Heart right ventricle (tissue), 16 donors: ENCODE measurements around the gene DNAJB2. TPM values are rescaled to one million over a fixed set of nuclear protein-coding genes. Genes with fewer than 3 reads are reported as not detected.

Experiments used
- ATAC-seq, 8 donors: fragments of 200-7000 bp; cut with Tn5 transposase; one replicate each; pipeline ENCODE4 v1.9.1; 2020; ENCODE audit warnings: mild to moderate bottlenecking in 8 of 8, moderate library complexity in 8 of 8, moderate number of reproducible peaks in 1 of 8
- DNase-seq, 2 donors: peaks; one replicate each; pipeline ENCODE4 v3.0.0-alpha.2; 2020
- H3K27ac ChIP-seq, 10 donors: fragments of 200-600 bp; sonication (generic) in 2 of 10; one replicate each; pipeline versions ENCODE4 v1.5.0 to v1.8.0; 2020 to 2022; ENCODE audit warnings: mild to moderate bottlenecking in 3 of 10
- H3K27me3 ChIP-seq, 7 donors: fragments of 200-600 bp; one replicate each; pipeline ENCODE4 v1.8.0; 2021 to 2022; ENCODE audit warnings: mild to moderate bottlenecking in 2 of 7
- H3K36me3 ChIP-seq, 9 donors: fragments of 200-600 bp; sonication (generic) in 1 of 9; one replicate each; pipeline versions ENCODE4 v1.5.0 to v1.8.0; 2020 to 2022; ENCODE audit warnings: mild to moderate bottlenecking in 2 of 9
- H3K4me1 ChIP-seq, 9 donors: fragments of 200-600 bp; sonication (generic) in 1 of 9; one replicate each; pipeline versions ENCODE4 v1.5.0 to v1.8.0; 2020 to 2022; ENCODE audit warnings: mild to moderate bottlenecking in 4 of 9
- H3K4me3 ChIP-seq, 10 donors: fragments of 200-600 bp; sonication (generic) in 2 of 10; one replicate each; pipeline versions ENCODE4 v1.5.0 to v1.8.0; 2020 to 2022; ENCODE audit warnings: mild to moderate bottlenecking in 7 of 10, moderate library complexity in 2 of 10
- H3K9me3 ChIP-seq, 11 donors: fragments of 200-600 bp in 10 of 11; sonication (generic) in 2 of 11; one replicate each; pipeline versions ENCODE4 v1.5.0 to v1.8.0; 2013 to 2022; ENCODE audit warnings: mild to moderate bottlenecking in 2 of 11, control low read depth in 1 of 11, moderate library complexity in 1 of 11
- WGBS, 2 donors: extraction: QIAGEN DNeasy Blood & Tissue Kit; methylation state at CpG; one replicate each; pipeline ENCODE4 v1.1.7; 2013; ENCODE audit warnings: inconsistent platforms in 1 of 2; 5-methylcytosine and 5-hydroxymethylcytosine counted together
- intact Hi-C, 10 donors: fragments of 100-400 bp; cut with DNase I; formaldehyde crosslinking; loops; one replicate each; pipeline versions ENCODE4 v1.11.1 to v1.14.2; 2022
- long read RNA-seq, 3 donors: library from polyadenylated mRNA; unstranded; transcript quantifications; one replicate each; pipeline ENCODE4 v2.0.0, GENCODE V29; 2020 to 2021
- polyA plus RNA-seq, 2 donors: library from polyadenylated mRNA; stranded (reverse); fragments of 200-250 nt; gene quantifications; one replicate each; pipeline ENCODE4 v1.2.3, GENCODE V29; 2013
- total RNA-seq, 10 donors: library from RNA; stranded (reverse); fragmentation: NEBNext Ultra II Directional in 3 of 10; extraction: Animal tissue kit (Norgen Biotek cat#: 25700) in 3 of 10; gene quantifications; one replicate each; pipeline versions ENCODE4 v1.2.1 to v1.2.4, GENCODE V29; 2021 to 2023
- TF ChIP-seq, protein P1 (sequence below), 9 donors: fragments of 200-600 bp; sonication (generic) in 2 of 9; IDR thresholded peaks; one replicate each; pipeline versions ENCODE4 v1.5.0 to v1.8.0; 2021 to 2022; ENCODE audit warnings: antibody characterized with exemption in 9 of 9, mild to moderate bottlenecking in 5 of 9, moderate library complexity in 1 of 9
- donor health status: Arrhythmogenic right ventricular cardiomyopathy.
- donor health status: ischemic (EF 13 %, LVEDD 7.1; RV severe dilation, severe dysfunction).
- donor health status: healthy with polysubstance abuse.
- donor health status: DM: no; HTN: yes; CAD: no.
- donor health status: DM: no; HTN: no; CAD: no.
- donor health status: ischemic (EF 25% LVEDD 6.9; RV normal size, moderate dysfunction).
- donor health status: ischemic (EF 25% LVEDD 5.7; RV mildly dilated, moderate dysfunction).
- donor health status: healthy.
- donor health status: DM: yes; HTN: yes; CAD: no.
- donor health status: Ischemic cardiomyopathy.
- donor health status: ischemic (EF 35%, LVEDD 5.7; RV mildly dilated, moderate dysfunction).
- donor health status: nonischemic (EF 11% LVEDD 7.7; RV severe dilation, severe dysfunction).
- donor health status: DM: yes; HTN: yes; CAD: no.
- donor health status: PGD.
- donor health status: ischemic (EF 29% LVEDD 5.4; RV normal size, mild dysfunction).
- donor health status: nonischemic (EF 23%, LVEDD 6.1; RV moderate dilation, normal function).

The DNAJB2 gene
- total RNA-seq (10 to 100 TPM; 55.6 to 87.6 (median 83.1) TPM), polyA plus RNA-seq (100 to 1,000 TPM in 1 of 2 donors, 10 to 100 TPM in 1; 76.9 to 148 TPM)
- long read RNA-seq, donor 1, transcript DNAJB2-202 (10 exons, 1,946 nt): major isoform, 5 of 15 reads
- long read RNA-seq, donor 1, partial matches to known transcripts: 0 of 15 reads
- long read RNA-seq, donor 1, other reads (novel, unspliced or antisense): 7 of 15 reads
- long read RNA-seq, donor 2, transcript DNAJB2-202 (10 exons, 1,946 nt): major isoform, 6 of 18 reads
- long read RNA-seq, donor 2, partial matches to known transcripts: 1 of 18 reads
- long read RNA-seq, donor 2, other reads (novel, unspliced or antisense): 9 of 18 reads
- long read RNA-seq, donor 3, partial matches to known transcripts: 0 of 6 reads
- long read RNA-seq, donor 3, other reads (novel, unspliced or antisense): 4 of 6 reads

- TF ChIP-seq, protein P1, sequence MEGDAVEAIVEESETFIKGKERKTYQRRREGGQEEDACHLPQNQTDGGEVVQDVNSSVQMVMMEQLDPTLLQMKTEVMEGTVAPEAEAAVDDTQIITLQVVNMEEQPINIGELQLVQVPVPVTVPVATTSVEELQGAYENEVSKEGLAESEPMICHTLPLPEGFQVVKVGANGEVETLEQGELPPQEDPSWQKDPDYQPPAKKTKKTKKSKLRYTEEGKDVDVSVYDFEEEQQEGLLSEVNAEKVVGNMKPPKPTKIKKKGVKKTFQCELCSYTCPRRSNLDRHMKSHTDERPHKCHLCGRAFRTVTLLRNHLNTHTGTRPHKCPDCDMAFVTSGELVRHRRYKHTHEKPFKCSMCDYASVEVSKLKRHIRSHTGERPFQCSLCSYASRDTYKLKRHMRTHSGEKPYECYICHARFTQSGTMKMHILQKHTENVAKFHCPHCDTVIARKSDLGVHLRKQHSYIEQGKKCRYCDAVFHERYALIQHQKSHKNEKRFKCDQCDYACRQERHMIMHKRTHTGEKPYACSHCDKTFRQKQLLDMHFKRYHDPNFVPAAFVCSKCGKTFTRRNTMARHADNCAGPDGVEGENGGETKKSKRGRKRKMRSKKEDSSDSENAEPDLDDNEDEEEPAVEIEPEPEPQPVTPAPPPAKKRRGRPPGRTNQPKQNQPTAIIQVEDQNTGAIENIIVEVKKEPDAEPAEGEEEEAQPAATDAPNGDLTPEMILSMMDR (IDR thresholded peaks at IDR 0.05): peak in 6 of 9 donors; percentile 4 to 48 (median 33)
- peak; percentile 95 to 97 (median 97) for ATAC-seq
- Histone ChIP-seq H3K27ac (peak within 1 kb of the TSS; percentile 91 to 100 (median 98)), H3K4me3 (peak within 1 kb of the TSS; percentile 56 to 96 (median 75)), H3K4me1 (peaks cover 11 to 58% (median 34%) of the 10 kb centered on the region in 9 donors), H3K9me3 (no peaks in the 10 kb centered on the region), H3K27me3 (no peaks in the 10 kb centered on the region), H3K36me3 (peaks cover 0 to 43% (median 32%) of the 10 kb centered on the region in 9 donors)
- intact Hi-C loops: loop anchor here in 5 of 10 donors (1.0 to 5.0 kb wide), 9 partner anchors 15 to 117 kb away; partner anchors contain the start of genes ANKZF1 (in 2 of the 5), ATG9A (in 2 of the 5), TUBA4A (in 2 of the 5) and TUBA4B (in 2 of the 5)
- peak; percentile 99 for DNase-seq
- WGBS, 2 donors: 0 to 1% methylated on average over 63 to 65 of the region's 65 CpGs
Measured at GRCh38 chr2:219279151-219279915, at the start of gene DNAJB2. DNAJB2 (plus strand) TSS chr2:219279366; CDS start chr2:219279834, 468 bp downstream.

GRCh38 chr2:219230059-219230540 is 49.1 kb upstream of the DNAJB2 start:
- TF ChIP-seq, protein P1 (IDR thresholded peaks at IDR 0.05): no peak
- 0% methylated on average over 24 of the region's 24 CpGs for WGBS, 2 donors
- Histone ChIP-seq H3K27ac (peak overlapping the region; percentile 89 to 99 (median 96)), H3K27me3 (no peaks in the 10 kb centered on the region), H3K4me1 (peaks cover 15 to 49% (median 32%) of the 10 kb centered on the region in 9 donors), H3K4me3 (peak overlapping the region; percentile 73 to 91 (median 82)), H3K9me3 (no peaks in the 10 kb centered on the region), H3K36me3 (peaks cover 4 to 65% (median 41%) of the 10 kb centered on the region in 9 donors)
- intact Hi-C loops: no loop called here
- ATAC-seq: peak in 5 of 8 donors; percentile 10 to 33 (median 17)
- DNase-seq: no peak

DNA sequence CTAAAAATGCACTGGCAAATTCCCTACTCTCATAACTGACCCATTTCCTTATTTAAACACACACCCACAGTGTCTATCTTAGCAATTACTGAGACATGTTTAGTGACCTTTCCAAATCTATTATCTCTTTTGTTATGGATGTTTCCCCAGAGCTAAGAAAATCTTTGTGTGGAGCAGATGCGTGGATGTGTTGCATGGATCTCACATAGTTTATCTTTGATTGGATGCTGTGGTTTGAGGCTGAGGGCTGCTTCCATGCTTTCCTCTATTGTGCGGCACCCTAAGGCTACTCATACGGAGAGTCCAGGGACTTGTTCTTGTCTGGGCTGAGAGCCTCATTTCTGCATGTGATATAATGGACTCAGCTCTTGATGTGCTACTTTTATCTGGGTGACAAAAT is 44.8 kb upstream of the DNAJB2 start:
- Histone ChIP-seq H3K4me3 (no peak overlapping the region), H3K36me3 (peaks cover 8 to 82% (median 47%) of the 10 kb centered on the region in 9 donors), H3K9me3 (no peaks in the 10 kb centered on the region), H3K4me1 (peaks cover 7 to 29% (median 13%) of the 10 kb centered on the region in 9 donors), H3K27ac (no peak overlapping the region), H3K27me3 (no peaks in the 10 kb centered on the region)
- ATAC-seq (no peak), DNase-seq (no peak)
- intact Hi-C loops: no loop called here
- 68 to 87% methylated on average over 3 of the region's 3 CpGs for WGBS, 2 donors
- TF ChIP-seq, protein P1 (IDR thresholded peaks at IDR 0.05): no peak

DNA sequence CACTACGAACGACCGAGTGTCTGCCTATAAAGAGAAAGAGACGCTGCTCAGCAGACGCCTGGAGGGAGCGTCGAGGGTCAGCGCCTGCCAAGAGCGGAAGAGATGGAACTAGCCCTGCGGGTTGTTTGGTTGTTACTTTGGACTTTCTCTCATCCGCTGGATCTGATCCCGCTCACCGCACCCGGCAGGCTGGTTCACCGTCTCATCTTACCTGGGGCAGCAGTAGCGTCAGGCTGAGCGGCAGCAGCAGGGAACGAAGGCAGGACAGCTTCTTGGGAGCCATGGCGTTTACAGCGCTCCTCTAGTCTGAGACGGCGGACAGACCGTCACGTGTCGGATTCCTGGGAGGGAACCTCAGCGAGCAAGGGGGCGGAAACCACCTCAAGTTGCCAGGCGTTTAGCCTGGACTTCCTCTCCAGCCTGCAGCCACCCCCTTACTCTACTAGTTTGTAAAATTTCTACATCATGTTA is 35.8 kb upstream of the DNAJB2 start:
- Histone ChIP-seq H3K4me3 (peak overlapping the region in 5 of 10 donors; percentile 2 to 45 (median 27)), H3K36me3 (peaks cover 0 to 36% (median 4%) of the 10 kb centered on the region in 9 donors), H3K27ac (peak overlapping the region in 1 of 10 donors; percentile 57), H3K4me1 (peaks cover 8 to 36% (median 25%) of the 10 kb centered on the region in 9 donors), H3K9me3 (no peaks in the 10 kb centered on the region), H3K27me3 (no peaks in the 10 kb centered on the region)
- no peak for ATAC-seq
- intact Hi-C loops: no loop called here
- WGBS, 2 donors: 35 to 46% methylated on average over 28 of the region's 28 CpGs
- TF ChIP-seq, protein P1 (IDR thresholded peaks at IDR 0.05): no peak
- peak in 1 of 2 donors; percentile 29 for DNase-seq
